Endometrial microvascular endothelial cells (primary cell): ENCODE measurements around the gene KRT36. TPM values are rescaled to one million over a fixed set of nuclear protein-coding genes. Genes with fewer than 3 reads are reported as not detected.

Experiments
- in situ Hi-C: cut with HindIII; loops from 2 replicates; pipeline ENCODE4 v1.10.0; 2017; ENCODE audit warnings: low sequenced_read_pairs, low pct_unique_long_range_greater_than_20kb; ENCODE audit errors: inconsistent ontology term
- total RNA-seq: library from RNA; depleted of rRNA; stranded (reverse); fragments of >200 nt; gene quantifications from one replicate; pipeline ENCODE4 v1.2.3, GENCODE V29; 2015; ENCODE audit errors: inconsistent ontology term

Gene KRT36
- total RNA-seq, 1 donor from 2014 or later = not detected

GRCh38 chr17:41505809-41506767 lies 16.4 kb upstream of the KRT36 start:
- in situ Hi-C loops = no loop called here

GRCh38 chr17:41505007-41505808 lies 15.5 kb upstream of the KRT36 start, which contains the start of gene KRT13:
Gene KRT13 (minus strand): TSS chr17:41505612. CDS start chr17:41505550, 62 bp downstream.
- in situ Hi-C loops = no loop called here

- in situ Hi-C loops = no loop called here
Measured at GRCh38 chr17:41504246-41504977, 14.7 kb upstream of the KRT36 start.

GRCh38 chr17:41503202-41503601 lies 13.5 kb upstream of the KRT36 start:
- in situ Hi-C loops = no loop called here

DNA sequence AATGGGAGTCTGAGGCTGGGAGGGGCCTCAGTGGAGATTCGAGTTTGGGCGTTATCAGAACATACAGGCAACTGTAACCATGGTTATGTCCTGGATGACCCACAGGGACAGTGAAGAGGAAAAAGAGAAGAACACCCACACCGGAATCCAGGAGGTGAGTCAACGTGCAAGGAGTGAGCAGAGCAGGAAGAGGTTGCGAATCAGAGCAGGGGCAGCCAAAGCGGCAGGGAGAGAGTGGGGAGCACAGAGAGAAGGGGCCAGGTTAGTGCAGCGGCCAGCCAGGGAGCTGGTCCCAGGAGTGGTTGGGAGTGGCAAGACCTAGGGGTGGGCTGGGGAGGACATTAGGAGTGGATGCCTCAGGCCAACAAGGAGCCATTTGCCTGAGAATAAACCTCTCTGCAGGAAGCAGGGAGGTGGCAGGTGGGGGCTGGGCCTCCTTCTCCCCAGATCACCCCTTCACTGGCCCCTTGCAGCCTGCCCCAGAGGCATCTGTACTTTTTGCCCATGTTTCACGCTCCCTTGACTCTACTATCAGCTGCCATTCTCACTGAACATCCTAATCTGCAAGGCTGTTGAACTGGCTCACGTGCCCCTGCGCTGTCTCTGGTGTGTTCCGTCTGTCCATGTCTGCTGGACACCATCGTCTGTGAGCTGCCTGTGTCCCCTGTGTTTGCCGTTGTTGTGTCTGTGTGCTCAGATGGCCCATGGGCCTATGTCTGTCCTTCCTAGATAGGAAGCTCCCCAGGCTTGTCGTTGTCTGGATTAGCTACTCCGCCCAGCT lies 10.6 kb upstream of the KRT36 start:
- in situ Hi-C loops = no loop called here

GRCh38 chr17:41499714-41500113 lies 10.0 kb upstream of the KRT36 start:
- in situ Hi-C loops = no loop called here

GRCh38 chr17:41498276-41498675 lies 8.6 kb upstream of the KRT36 start:
- in situ Hi-C loops = no loop called here

GRCh38 chr17:41496803-41497484 lies 7.2 kb upstream of the KRT36 start:
- in situ Hi-C loops = no loop called here

DNA sequence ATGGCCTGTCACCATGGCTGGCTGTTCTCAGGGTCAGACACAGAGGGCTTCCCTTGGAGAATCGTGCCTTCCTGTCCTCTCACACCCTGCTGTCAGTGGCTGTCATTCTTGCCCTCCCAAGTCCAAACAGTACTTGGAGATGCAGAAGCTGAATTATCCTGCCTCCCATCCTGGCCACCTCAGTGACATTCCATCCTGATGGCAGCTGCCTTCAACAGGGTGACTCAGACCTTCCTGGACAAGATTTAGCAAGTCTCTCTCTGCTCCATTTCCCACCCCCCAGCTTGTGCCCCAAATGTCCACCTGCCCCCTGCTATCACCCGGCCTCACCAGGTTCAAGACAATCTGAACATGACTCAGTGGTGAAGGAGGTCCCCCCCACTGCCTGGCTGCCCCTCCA lies 4.8 kb upstream of the KRT36 start:
- in situ Hi-C loops = no loop called here

- in situ Hi-C loops = no loop called here
Measured at GRCh38 chr17:41492771-41493170, 3.1 kb upstream of the KRT36 start.

- in situ Hi-C loops = no loop called here
Measured at GRCh38 chr17:41492351-41492750, 2.6 kb upstream of the KRT36 start.

DNA sequence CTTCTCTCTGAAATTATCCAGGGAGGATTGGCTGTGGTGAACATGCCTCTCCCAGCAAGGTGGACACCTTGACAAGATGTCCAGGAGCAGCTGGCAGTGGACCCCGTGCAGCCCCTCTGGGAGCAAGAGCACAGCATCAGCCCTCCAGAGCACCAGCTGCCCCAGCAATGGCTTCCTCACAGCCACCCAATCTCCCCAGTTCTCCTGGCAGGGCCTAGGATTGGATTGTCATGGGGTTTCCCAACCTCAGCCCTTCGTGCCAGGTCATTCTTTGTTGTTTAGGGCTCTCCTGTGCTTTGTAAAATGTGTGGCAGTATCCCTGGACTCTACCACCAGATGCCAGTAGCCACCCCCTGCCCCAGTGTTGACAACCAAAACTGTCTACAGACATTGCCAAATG lies 1.8 kb upstream of the KRT36 start:
- in situ Hi-C loops = no loop called here

DNA sequence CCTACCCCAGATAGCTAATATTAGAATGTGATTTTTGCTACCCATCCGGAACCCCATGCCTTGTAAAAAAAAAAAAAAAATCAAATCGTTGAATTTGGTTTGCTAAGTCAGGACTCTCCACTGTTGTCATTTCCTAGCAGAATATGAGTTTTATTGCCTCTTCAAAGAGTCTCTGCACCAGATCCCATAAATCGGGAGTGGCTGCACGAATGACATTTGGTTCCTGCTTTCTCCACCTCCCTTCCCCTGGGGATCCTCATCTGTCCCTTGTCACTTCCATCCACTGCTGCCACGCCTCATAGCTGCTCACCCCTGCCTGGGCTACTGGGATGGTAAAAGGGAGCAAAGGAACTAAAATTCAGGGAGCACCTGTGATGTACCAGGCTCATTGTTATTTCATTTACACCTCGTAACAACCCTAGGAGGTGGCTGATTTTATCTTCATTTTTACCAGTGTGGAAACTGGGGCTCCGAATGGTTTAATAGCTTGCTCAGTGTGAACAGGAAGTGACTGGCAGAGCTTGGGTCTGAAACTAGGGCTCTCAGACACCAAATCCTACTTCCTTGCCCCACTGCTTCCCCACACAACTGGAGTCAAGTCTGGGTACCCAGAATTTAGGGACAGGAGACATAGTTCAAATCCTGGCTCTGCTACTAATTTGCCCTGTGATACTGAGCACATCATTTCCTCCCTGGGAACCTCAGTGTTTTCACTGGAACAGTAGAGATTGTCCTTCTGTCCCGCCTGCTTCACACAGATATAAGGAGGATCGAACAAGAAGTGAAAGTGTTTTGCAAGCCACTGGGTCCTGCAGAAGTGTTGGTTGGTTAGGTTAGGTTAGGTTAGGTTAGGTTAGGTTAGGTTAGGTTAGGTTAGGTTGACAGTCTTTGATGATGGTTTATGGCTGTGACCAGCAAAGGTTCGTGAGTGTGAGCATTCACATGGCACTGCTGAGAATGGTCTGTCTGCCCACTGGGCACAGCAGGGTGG lies 585 bp upstream of the KRT36 start:
- in situ Hi-C loops = no loop called here

GRCh38 chr17:41486809-41487530 lies 2.7 kb downstream of the KRT36 start:
- in situ Hi-C loops = no loop called here

- in situ Hi-C loops = no loop called here
Measured at GRCh38 chr17:41486316-41486715, 3.4 kb downstream of the KRT36 start.
